PFSK-1 (cell line): ENCODE data around the gene EIF4E2.

Experiments used
- REST ChIP-seq, 2 experiments: IDR thresholded peaks; 2 replicates each; pipeline versions ENCODE4 v1.6.1 to v1.8.0; 2011 to 2012; ENCODE audit warnings: low read depth in 2 of 2, low read length in 2 of 2, control low read depth in 1 of 2, inconsistent platforms in 1 of 2, mild to moderate bottlenecking in 1 of 2, moderate library complexity in 1 of 2; ENCODE audit not compliant: insufficient read depth in 1 of 2
- SIN3A ChIP-seq: IDR thresholded peaks from 2 replicates; pipeline ENCODE4 v1.6.1; 2012; ENCODE audit warnings: mild to moderate bottlenecking, low read length, moderate library complexity, borderline replicate concordance; ENCODE audit not compliant: insufficient read depth
- TAF1 ChIP-seq: IDR thresholded peaks from 2 replicates; pipeline ENCODE4 v1.6.1; 2012; ENCODE audit warnings: low read length, control low read depth, borderline replicate concordance; ENCODE audit not compliant: insufficient read depth

GRCh38 chr2:232513353-232513752 lies 37.1 kb upstream of the EIF4E2 start:
- no peak for TF ChIP-seq SIN3A
- no peak for TF ChIP-seq TAF1
- no peak for TF ChIP-seq REST (IDR thresholded peaks at IDR 0.05; ENCODE audit: insufficient read depth in 1 of 2, low read depth in 2 of 2, low read length in 2 of 2)
